Lung (tissue), 12 donors: ENCODE results near the gene PELI1. TPM values are rescaled to one million over a fixed set of nuclear protein-coding genes. Genes with fewer than 3 reads are reported as not detected.

ENCODE experiments used
- ATAC-seq: fragments of 200-7000 bp; cut with Tn5 transposase; one replicate; pipeline ENCODE4 v1.9.1; 2020; ENCODE audit warnings: moderate number of reproducible peaks; ENCODE audit not compliant: insufficient read depth, low FRiP score
- DNase-seq, 3 donors: peaks; one replicate each; pipeline ENCODE4 v3.0.0-alpha.2; 2013 to 2017
- H3K27ac ChIP-seq, 2 donors: one replicate each; pipeline ENCODE4 v1.5.1; 2013; ENCODE audit warnings: mild to moderate bottlenecking in 2 of 2, moderate library complexity in 2 of 2, control low read depth in 1 of 2, inconsistent platforms in 1 of 2, low read depth in 1 of 2, low read length in 1 of 2
- H3K27me3 ChIP-seq, 3 donors: one replicate each; pipeline ENCODE4 v1.5.1; 2013; ENCODE audit warnings: low read length in 2 of 3; ENCODE audit not compliant: control insufficient read depth in 3 of 3, insufficient read depth in 3 of 3
- H3K36me3 ChIP-seq, 4 donors: one replicate each; pipeline ENCODE4 v1.5.1; 2013; ENCODE audit warnings: low read length in 4 of 4, mild to moderate bottlenecking in 1 of 4, moderate library complexity in 1 of 4; ENCODE audit not compliant: control insufficient read depth in 4 of 4, insufficient read depth in 4 of 4
- H3K4me1 ChIP-seq, 5 donors: one replicate each; pipeline ENCODE4 v1.5.1; 2013; ENCODE audit warnings: low read length in 5 of 5, mild to moderate bottlenecking in 2 of 5, moderate library complexity in 1 of 5; ENCODE audit not compliant: control insufficient read depth in 5 of 5, insufficient read depth in 5 of 5
- H3K4me3 ChIP-seq: one replicate; pipeline ENCODE4 v1.5.1; 2013; ENCODE audit warnings: mild to moderate bottlenecking, control low read depth, moderate library complexity
- H3K9ac ChIP-seq, 2 donors: one replicate each; pipeline ENCODE4 v1.5.1; 2013; ENCODE audit warnings: low read length in 2 of 2, control low read depth in 1 of 2; ENCODE audit not compliant: insufficient read depth in 1 of 2
- H3K9me3 ChIP-seq, 4 donors: one replicate each; pipeline ENCODE4 v1.5.1; 2013; ENCODE audit warnings: low read length in 3 of 4, mild to moderate bottlenecking in 1 of 4, moderate library complexity in 1 of 4; ENCODE audit not compliant: control insufficient read depth in 4 of 4, insufficient read depth in 3 of 4
- WGBS, 2 donors: extraction: QIAGEN DNeasy Blood & Tissue Kit; methylation state at CpG; one replicate each; pipeline ENCODE4 v1.1.7; 2013; 5-methylcytosine and 5-hydroxymethylcytosine counted together
- polyA plus RNA-seq, 2 donors: library from polyadenylated mRNA; stranded (reverse); fragments of 200-250 nt; gene quantifications; one replicate each; pipeline ENCODE4 v1.2.1, GENCODE V29; 2013
- total RNA-seq, 2 donors: library from RNA; depleted of rRNA in 1 of 2; stranded (reverse); fragments of >200 nt in 1 of 2; gene quantifications; one replicate each; pipeline ENCODE4 v1.2.1, GENCODE V29; 2014 to 2021
- TF ChIP-seq, protein P1 (sequence below): IDR thresholded peaks from 2 replicates; pipeline ENCODE4 v1.5.1; 2012; ENCODE audit warnings: mild to moderate bottlenecking; ENCODE audit errors: control extremely low read depth, extremely low read depth
- donor health status: control.
- donor health status: control.
- donor health status: Bipolar disorder and iron deficiency.
- donor health status: healthy.
- donor health status: DM: yes; HTN: yes; CAD: no.

The PELI1 gene
- total and polyA plus RNA-seq, 4 donors: 17.2 to 83.9 (median 48.1) TPM

DNA sequence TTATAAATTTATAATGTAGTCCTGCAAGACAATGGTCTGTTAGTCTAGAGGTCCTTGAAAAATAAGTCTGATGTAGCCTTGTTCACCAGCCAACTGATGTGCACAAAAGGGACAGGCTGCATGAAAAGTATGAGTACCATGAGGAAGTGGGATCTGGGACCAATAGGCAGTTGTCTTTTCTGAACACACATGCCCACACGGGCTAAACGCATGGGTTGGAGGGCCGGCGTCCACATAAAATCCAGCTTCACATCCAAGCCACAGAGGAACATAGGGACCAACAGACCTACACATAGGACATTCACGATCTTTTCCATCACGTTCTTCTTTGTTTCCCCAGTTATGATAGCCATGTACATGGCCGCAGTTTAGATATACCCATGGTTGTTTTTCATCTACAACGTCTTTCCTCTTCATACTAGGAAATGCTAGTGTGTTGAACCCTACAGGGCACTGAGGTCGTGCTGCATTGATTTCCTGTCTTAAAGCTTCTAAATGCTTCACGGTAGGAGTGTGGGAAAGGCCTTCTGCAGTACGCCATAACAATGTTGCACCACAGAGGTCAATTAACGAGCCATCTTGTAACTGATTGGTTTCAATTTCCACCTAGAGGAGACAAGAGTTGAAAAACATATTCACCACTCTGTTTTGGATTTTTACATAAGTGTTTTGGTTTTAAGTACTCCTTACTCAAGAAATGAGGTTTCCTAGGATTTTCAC is 49.4 kb downstream of the PELI1 start:
- Histone ChIP-seq H3K36me3 (peaks cover 16 to 38% (median 20%) of the 10 kb centered on the region in 4 donors), H3K9me3 (no peaks in the 10 kb centered on the region), H3K4me3 (no peak overlapping the region), H3K4me1 (peaks cover 0 to 5% (median 0%) of the 10 kb centered on the region in 5 donors), H3K27ac (no peak overlapping the region), H3K9ac (no peak overlapping the region), H3K27me3 (no peaks in the 10 kb centered on the region)
- DNase-seq (no peak), ATAC-seq (no peak)
- TF ChIP-seq, protein P1, sequence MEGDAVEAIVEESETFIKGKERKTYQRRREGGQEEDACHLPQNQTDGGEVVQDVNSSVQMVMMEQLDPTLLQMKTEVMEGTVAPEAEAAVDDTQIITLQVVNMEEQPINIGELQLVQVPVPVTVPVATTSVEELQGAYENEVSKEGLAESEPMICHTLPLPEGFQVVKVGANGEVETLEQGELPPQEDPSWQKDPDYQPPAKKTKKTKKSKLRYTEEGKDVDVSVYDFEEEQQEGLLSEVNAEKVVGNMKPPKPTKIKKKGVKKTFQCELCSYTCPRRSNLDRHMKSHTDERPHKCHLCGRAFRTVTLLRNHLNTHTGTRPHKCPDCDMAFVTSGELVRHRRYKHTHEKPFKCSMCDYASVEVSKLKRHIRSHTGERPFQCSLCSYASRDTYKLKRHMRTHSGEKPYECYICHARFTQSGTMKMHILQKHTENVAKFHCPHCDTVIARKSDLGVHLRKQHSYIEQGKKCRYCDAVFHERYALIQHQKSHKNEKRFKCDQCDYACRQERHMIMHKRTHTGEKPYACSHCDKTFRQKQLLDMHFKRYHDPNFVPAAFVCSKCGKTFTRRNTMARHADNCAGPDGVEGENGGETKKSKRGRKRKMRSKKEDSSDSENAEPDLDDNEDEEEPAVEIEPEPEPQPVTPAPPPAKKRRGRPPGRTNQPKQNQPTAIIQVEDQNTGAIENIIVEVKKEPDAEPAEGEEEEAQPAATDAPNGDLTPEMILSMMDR: no peak
- 92 to 93% methylated on average over 12 of the region's 12 CpGs for WGBS, 2 donors

DNA sequence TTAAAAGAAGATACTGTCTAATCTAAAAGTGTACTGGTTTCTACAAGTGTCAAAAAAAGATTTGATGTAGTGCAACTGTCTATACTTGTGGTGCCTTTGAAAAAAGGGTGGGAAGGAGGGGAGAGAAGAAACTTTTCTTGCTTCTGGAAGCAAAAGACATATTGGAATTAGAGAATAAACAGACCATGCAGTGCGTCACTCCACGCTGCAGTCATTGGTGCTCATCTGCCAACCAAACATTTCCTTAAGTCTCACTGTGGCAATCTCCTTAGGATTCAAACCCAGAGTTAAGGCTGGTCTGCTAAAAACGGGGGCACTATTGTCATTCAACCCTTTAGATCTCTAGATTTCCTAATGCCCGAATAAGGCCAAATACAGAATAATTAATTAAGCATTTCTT is 50.9 kb downstream of the PELI1 start:
- H3K4me3 ChIP-seq: no peak overlapping the region
- H3K4me1 ChIP-seq: peaks cover 0 to 3% (median 0%) of the 10 kb centered on the region in 5 donors
- no peak for DNase-seq
- TF ChIP-seq, protein P1: no peak
- peaks cover 19 to 33% (median 19%) of the 10 kb centered on the region in 4 donors for H3K36me3 ChIP-seq
- H3K9ac ChIP-seq: no peak overlapping the region
- 91 to 95% methylated on average over 4 of the region's 4 CpGs for WGBS, 2 donors
- no peak overlapping the region for H3K27ac ChIP-seq
- no peak for ATAC-seq
- no peaks in the 10 kb centered on the region for H3K27me3 ChIP-seq
- no peaks in the 10 kb centered on the region for H3K9me3 ChIP-seq

- H3K4me1 ChIP-seq: no peaks in the 10 kb centered on the region
- ATAC-seq (no peak), DNase-seq (no peak)
- H3K27me3 ChIP-seq: no peaks in the 10 kb centered on the region
- no peak overlapping the region for H3K9ac ChIP-seq
- H3K27ac ChIP-seq: no peak overlapping the region
- H3K9me3 ChIP-seq: no peaks in the 10 kb centered on the region
- WGBS, 2 donors: 84 to 87% methylated on average over 4 of the region's 4 CpGs
- TF ChIP-seq, protein P1: no peak
- no peak overlapping the region for H3K4me3 ChIP-seq
- peaks cover 16 to 30% (median 19%) of the 10 kb centered on the region in 4 donors for H3K36me3 ChIP-seq
These were observed 51.7 kb downstream of the PELI1 start for GRCh38 chr2:64092502-64092901.
